Upper lobe of left lung (tissue), 6 donors: ENCODE results near the gene RBM23. TPM values are rescaled to one million over a fixed set of nuclear protein-coding genes. Genes with fewer than 3 reads are reported as not detected.
"Not testable (repeated sequence)": the region's sequence is repeated elsewhere in the genome, so short reads cannot be mapped to it uniquely, and the experiment has no call there.

Experiments used
- ATAC-seq, 2 donors: fragments of 200-7000 bp; cut with Tn5 transposase; one replicate each; pipeline ENCODE4 v1.9.1; 2022; ENCODE audit warnings: mild to moderate bottlenecking in 2 of 2, moderate library complexity in 2 of 2; ENCODE audit not compliant: low FRiP score in 2 of 2
- DNase-seq, 2 donors: peaks; one replicate each; pipeline ENCODE4 v3.0.0-alpha.2; 2019 to 2020
- H3K27ac ChIP-seq, 4 donors: fragments of 200-600 bp; sonication (generic); one replicate each; pipeline ENCODE4 v1.5.1; 2016 to 2019
- H3K27me3 ChIP-seq, 4 donors: fragments of 200-600 bp; sonication (generic); one replicate each; pipeline ENCODE4 v1.5.1; 2017 to 2019
- H3K36me3 ChIP-seq, 4 donors: fragments of 200-600 bp; sonication (generic); one replicate each; pipeline ENCODE4 v1.5.1; 2016 to 2019
- H3K4me1 ChIP-seq, 4 donors: fragments of 200-600 bp; sonication (generic); one replicate each; pipeline ENCODE4 v1.5.1; 2018 to 2019
- H3K4me3 ChIP-seq, 4 donors: fragments of 200-600 bp; sonication (generic); one replicate each; pipeline ENCODE4 v1.5.1; 2017 to 2019; ENCODE audit warnings: mild to moderate bottlenecking in 2 of 4, moderate library complexity in 1 of 4
- H3K9me3 ChIP-seq, 4 donors: fragments of 200-600 bp; sonication (generic); one replicate each; pipeline ENCODE4 v1.5.1; 2018 to 2019
- CTCF ChIP-seq, 6 experiments: fragments of 450-650 bp in 4 of 6; fragments of 200-600 bp in 2 of 6; sonication (generic) in 2 of 6; IDR thresholded peaks; one replicate each; pipeline ENCODE4 v1.5.1; 2016 to 2019; ENCODE audit warnings: antibody characterized with exemption in 6 of 6
- EP300 ChIP-seq, 4 donors: sonication (generic); formaldehyde crosslinking; IDR thresholded peaks; one replicate each; pipeline ENCODE4 v1.5.1; 2017; ENCODE audit warnings: antibody characterized with exemption in 4 of 4, control low read depth in 2 of 4
- POLR2A ChIP-seq, 4 donors: fragments of 450-650 bp; IDR thresholded peaks; one replicate each; pipeline ENCODE4 v1.5.1; 2016 to 2017; ENCODE audit warnings: antibody characterized with exemption in 4 of 4, mild to moderate bottlenecking in 2 of 4
- POLR2AphosphoS5 ChIP-seq, 2 donors: sonication (generic); formaldehyde crosslinking; IDR thresholded peaks; one replicate each; pipeline ENCODE4 v1.5.1; 2017; ENCODE audit warnings: antibody characterized with exemption in 2 of 2
- WGBS, 2 donors: methylation state at CpG; one replicate each; pipeline ENCODE4 v1.1.5; 2017 to 2018; 5-methylcytosine and 5-hydroxymethylcytosine counted together
- total RNA-seq, 6 donors: library from RNA; depleted of rRNA in 4 of 6; stranded (reverse); fragments of >200 nt in 4 of 6; gene quantifications; one replicate each; pipeline versions ENCODE4 v1.1.0 to v1.2.1, GENCODE V29; 2016 to 2021
- donor health status: DM: no; HTN: no; CAD: no; lungs with moderate emphysema.
- donor health status: DM: no; HTN: yes; CAD: no; lungs with severe emphysema.

RBM23 gene
- total RNA-seq, 6 donors from 2014 or later = 63.3 to 96.8 (median 91.9) TPM

DNA sequence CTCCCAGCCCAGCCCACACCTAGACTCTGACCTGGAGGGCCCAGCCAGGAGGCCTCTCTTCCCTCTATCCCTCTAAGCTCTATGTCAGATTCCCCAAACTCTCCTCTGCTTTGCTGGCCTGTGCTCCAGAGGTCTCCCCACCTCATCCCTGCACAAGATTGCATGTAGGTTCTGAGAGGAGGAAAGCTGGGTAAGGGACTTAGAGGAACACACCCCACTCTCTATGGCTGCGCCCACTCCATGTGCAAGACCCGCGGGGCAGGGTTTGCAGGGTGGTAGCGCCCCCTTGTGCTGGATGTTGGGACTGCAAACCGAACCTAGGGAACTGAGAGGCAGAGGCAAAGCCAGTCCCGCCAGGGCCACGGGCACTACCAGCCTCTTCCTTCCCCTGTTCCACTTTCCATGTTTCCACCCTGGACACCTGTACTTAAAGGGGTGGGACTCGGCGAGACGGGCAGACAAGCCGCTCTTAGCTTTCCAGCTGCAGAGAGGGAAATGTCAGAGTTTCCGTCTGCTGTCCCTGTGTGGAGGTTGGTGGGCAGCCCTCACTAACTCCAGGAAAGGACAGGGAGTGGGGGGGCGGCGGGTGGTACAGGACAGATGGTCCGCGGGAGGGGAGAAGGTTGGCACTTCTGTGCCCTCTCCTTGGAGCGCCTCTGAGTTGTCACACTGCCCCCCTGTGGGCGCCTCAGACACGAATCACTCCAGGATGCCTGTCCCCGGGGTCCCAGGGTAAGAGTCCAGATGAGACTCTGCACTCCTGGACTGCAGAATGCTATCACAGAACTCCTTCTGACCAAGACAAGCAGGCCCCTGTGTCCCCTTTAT, 65.8 kb downstream of the RBM23 start:
- Histone ChIP-seq H3K27me3 (no peaks in the 10 kb centered on the region), H3K9me3 (no peaks in the 10 kb centered on the region), H3K4me1 (peaks cover 12 to 28% (median 24%) of the 10 kb centered on the region in 4 donors), H3K27ac (peak overlapping the region; percentile 26 to 83 (median 64)), H3K4me3 (peak overlapping the region; percentile 14 to 46 (median 34)), H3K36me3 (no peaks in the 10 kb centered on the region)
- WGBS, 2 donors = 1 to 4% methylated on average over 5 to 20 of the region's 20 CpGs
- DNase-seq (peak; percentile 87 to 91), ATAC-seq (peak; percentile 89 to 93)
- no peak for TF ChIP-seq POLR2AphosphoS5 (IDR thresholded peaks at IDR 0.05)
- peak in 1 of 4 donors; percentile 10 for TF ChIP-seq POLR2A (IDR thresholded peaks at IDR 0.05)
- TF ChIP-seq CTCF (IDR thresholded peaks at IDR 0.05) = peak; percentile 91 to 99 (median 97)
- TF ChIP-seq EP300 (IDR thresholded peaks at IDR 0.05) = no peak

DNA sequence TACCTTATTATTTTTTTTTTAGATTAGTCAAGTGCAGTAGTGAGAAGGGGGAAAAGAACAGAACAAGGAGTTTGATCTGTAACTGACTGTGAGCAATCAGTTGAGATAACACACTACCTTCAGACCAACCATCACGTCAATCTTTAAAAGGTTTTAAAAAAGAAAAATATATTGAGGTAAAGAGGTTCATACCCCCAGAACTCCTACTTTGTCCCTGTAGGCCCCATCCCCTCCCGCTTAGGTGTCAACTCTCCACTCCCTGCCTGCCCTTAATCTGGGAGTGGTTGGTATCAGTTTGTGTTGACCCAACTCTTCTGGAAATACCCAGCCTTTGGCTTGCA, 66.4 kb downstream of the RBM23 start:
- Histone ChIP-seq H3K36me3 (no peaks in the 10 kb centered on the region), H3K4me1 (peaks cover 18 to 33% (median 30%) of the 10 kb centered on the region in 4 donors), H3K4me3 (no peak overlapping the region), H3K27me3 (no peaks in the 10 kb centered on the region), H3K27ac (peak overlapping the region in 3 of 4 donors; percentile 26 to 69 (median 60)), H3K9me3 (no peaks in the 10 kb centered on the region)
- DNase-seq (no peak), ATAC-seq (no peak)
- 64 to 75% methylated on average over 2 of the region's 2 CpGs for WGBS, 2 donors
- no peak for TF ChIP-seq CTCF (IDR thresholded peaks at IDR 0.05)
- no peak for TF ChIP-seq POLR2A (IDR thresholded peaks at IDR 0.05)
- no peak for TF ChIP-seq EP300 (IDR thresholded peaks at IDR 0.05)
- no peak for TF ChIP-seq POLR2AphosphoS5 (IDR thresholded peaks at IDR 0.05)

DNA sequence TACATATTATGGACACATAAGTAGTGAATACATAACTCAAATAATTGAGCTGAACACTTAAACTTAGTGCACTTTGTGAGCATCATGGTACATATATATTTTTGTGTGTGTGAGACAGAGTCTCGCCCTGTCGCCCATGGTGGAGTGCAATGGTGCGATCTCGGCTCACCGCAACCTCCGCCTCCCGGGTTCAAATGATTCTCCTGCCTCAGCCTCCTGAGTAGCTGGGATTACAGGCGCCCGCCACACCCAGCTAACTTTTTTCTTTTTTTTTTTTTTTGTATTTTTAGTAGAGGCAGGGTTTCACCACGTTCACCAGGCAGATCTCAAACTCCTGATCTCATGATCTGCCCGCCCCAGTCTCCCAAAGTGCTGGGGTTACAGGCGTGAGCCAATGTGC, 66.8 kb downstream of the RBM23 start:
- ATAC-seq, DNase-seq, H3K4me3 ChIP-seq, H3K36me3 ChIP-seq, H3K9me3 ChIP-seq, H3K27me3 ChIP-seq: not testable (repeated sequence)
- 80 to 86% methylated on average over 12 of the region's 12 CpGs for WGBS, 2 donors
- H3K27ac ChIP-seq = peak overlapping the region in 1 of 4 donors; percentile 74
- H3K4me1 ChIP-seq = peaks cover 21 to 36% (median 34%) of the 10 kb centered on the region in 4 donors

DNA sequence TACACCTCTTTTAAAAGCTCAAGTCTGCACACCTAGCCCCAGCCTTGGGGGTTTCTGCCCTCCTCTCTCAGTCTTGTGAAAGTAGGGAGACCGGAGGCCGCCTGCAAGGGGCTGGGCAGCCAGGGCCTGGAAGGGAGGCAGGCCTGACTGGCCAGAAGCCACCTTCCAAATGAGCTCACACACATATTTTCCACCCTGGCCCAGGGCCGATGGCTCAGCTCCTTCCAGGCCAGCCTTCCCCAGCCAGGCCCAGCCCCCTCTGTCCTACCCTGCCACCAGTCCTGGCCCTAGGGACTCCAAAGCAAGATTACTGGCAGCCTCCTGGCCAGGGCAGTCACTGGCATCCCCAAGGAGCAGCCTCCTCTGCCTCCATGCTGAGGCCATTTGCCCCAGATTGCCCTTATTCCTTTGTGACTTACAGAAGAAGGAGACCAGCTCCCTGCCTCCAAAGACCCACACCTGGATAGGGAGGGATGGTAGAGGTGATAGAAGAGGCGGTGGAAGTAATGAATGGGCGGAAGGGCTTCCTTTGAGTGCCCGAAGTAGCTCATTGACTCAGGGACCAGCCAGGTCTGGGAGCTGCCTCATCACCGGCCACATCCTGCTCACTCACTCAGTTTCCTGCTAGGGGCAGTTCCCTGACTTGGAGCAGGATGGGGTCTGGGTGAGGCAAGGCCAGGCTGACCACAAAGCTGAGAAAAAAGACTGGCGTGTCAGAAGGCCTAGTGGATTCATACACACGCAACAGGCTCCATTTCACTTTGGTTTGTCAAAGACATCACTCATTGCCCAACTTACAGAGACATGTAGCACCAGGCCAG, 67.8 kb downstream of the RBM23 start:
- Histone ChIP-seq H3K4me1 (peaks cover 25 to 47% (median 42%) of the 10 kb centered on the region in 4 donors), H3K4me3 (no peak overlapping the region), H3K27me3 (no peaks in the 10 kb centered on the region), H3K27ac (peak overlapping the region; percentile 72 to 77 (median 74)), H3K36me3 (peaks cover 0 to 11% (median 2%) of the 10 kb centered on the region in 4 donors), H3K9me3 (no peaks in the 10 kb centered on the region)
- TF ChIP-seq EP300 (IDR thresholded peaks at IDR 0.05) (no peak), POLR2AphosphoS5 (IDR thresholded peaks at IDR 0.05) (peak in 1 of 2 donors; percentile 11), POLR2A (IDR thresholded peaks at IDR 0.05) (peak in 1 of 4 donors; percentile 29), CTCF (IDR thresholded peaks at IDR 0.05) (no peak)
- ATAC-seq (peak; percentile 29 to 63), DNase-seq (peak; percentile 46 to 82)
- WGBS, 2 donors = 48 to 58% methylated on average over 6 to 9 of the region's 9 CpGs

DNA sequence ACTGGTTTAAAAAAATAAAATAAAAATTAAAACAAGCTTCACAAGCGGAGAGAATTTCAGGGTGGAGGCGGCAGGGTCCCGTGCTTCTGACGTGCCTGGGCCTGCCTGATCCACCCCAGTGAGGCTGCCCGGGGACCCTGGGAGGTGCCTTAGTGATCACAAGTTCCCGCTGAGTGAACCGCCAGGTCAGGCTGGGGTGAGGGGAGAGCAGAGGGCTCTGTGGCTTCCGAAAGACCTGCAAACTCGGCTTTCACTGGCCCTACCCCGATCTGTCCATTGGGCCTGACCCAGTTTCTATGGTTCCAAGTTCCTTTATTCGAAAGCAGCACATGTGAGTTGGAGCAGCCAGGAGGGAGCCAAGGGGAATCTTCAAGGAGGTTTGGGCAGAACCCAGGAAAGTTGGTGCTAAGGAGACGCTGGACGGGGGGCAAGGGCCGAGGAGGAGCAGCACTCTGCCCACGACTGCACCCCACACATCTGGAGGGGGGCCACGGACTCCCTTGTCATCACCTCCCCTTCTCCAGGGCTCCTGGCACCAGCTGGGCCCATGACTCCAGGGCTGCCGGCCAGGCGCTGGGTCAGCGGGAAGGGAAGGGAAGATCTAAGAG, 69.6 kb downstream of the RBM23 start:
- Histone ChIP-seq H3K27me3 (no peaks in the 10 kb centered on the region), H3K4me3 (no peak overlapping the region), H3K36me3 (peaks cover 17 to 29% (median 20%) of the 10 kb centered on the region in 4 donors), H3K9me3 (no peaks in the 10 kb centered on the region), H3K27ac (peak overlapping the region; percentile 72 to 82 (median 76)), H3K4me1 (peaks cover 25 to 54% (median 45%) of the 10 kb centered on the region in 4 donors)
- peak in 1 of 2 donors; percentile 89 for DNase-seq
- WGBS, 2 donors = 57 to 82% methylated on average over 16 to 19 of the region's 19 CpGs
- ATAC-seq = peak in 1 of 2 donors; percentile 36
- no peak for TF ChIP-seq POLR2A (IDR thresholded peaks at IDR 0.05)
- peak in 1 of 2 donors; percentile 20 for TF ChIP-seq POLR2AphosphoS5 (IDR thresholded peaks at IDR 0.05)
